HepG2 (cell line): ENCODE measurements around the gene PRM3. TPM values are rescaled to one million over a fixed set of nuclear protein-coding genes. Genes with fewer than 3 reads are reported as not detected.
A peak's percentile ranks its signal among the peaks of the same experiment; 100 is the strongest.

ENCODE experiments used
- ATAC-seq: fragments of 200-7000 bp; cut with Tn5 transposase; 3 replicates; pipeline ENCODE4 v1.9.1; 2020; ENCODE audit warnings: mild to moderate bottlenecking, moderate library complexity
- BruUV-seq: library from RNA; stranded (reverse); fragments of 400-500 nt; replicated peaks from 2 replicates; lab custom pipeline; 2021; lab: Mats Ljungman, UMichigan
- CTCF ChIA-PET: fragments of 300-600 bp; formaldehyde crosslinking; extraction: SDS; loops from one replicate; lab custom pipeline; 2021; ENCODE audit warnings: low total read pairs, inconsistent platforms, low intra/inter-chr PET ratio; lab: Yijun Ruan, JAX
- POLR2A ChIA-PET: fragments of 350-600 bp; sonication (Branson Sonifier 250); formaldehyde crosslinking; loops from one replicate; lab custom pipeline; 2020; ENCODE audit warnings: antibody characterized with exemption, inconsistent platforms; lab: Yijun Ruan, JAX
- DNase-seq: peaks from one replicate; pipeline ENCODE4 v3.0.0-alpha.2; 2015; ENCODE audit warnings: low spot score
- FAIRE-seq: peaks from 3 replicates; lab custom pipeline; 2011; peaks lifted over from hg19 to GRCh38; lab: Jason Lieb, UNC
- H2AFZ ChIP-seq: one replicate; pipeline ENCODE4 v1.6.1; 2011; ENCODE audit warnings: low read length, inconsistent platforms
- H3K27ac ChIP-seq: fragments of 300-600 bp; 3 replicates; pipeline ENCODE4 v1.8.0; 2011; ENCODE audit warnings: mixed run types, mild to moderate bottlenecking, mixed read lengths, low read length, inconsistent platforms; ENCODE audit not compliant: insufficient read depth; ENCODE audit errors: extremely low read length
- H3K27me3 ChIP-seq, 2 experiments: fragments of 200-600 bp in 1 of 2; 2 replicates in 1 of 2; 3 replicates in 1 of 2; pipeline versions ENCODE4 v1.6.0 to v1.8.0; 2011; ENCODE audit warnings: low read length in 2 of 2, mild to moderate bottlenecking in 2 of 2, moderate library complexity in 2 of 2, inconsistent platforms in 1 of 2; ENCODE audit not compliant: insufficient read depth in 2 of 2, control insufficient read depth in 1 of 2
- H3K36me3 ChIP-seq, 2 experiments: fragments of 200-600 bp in 1 of 2; replicated peaks in 1 of 2; 2 replicates in 1 of 2; 3 replicates in 1 of 2; pipeline versions ENCODE4 v1.5.1 to v1.8.0; 2011; ENCODE audit warnings: low read length in 2 of 2, inconsistent platforms in 1 of 2; ENCODE audit not compliant: insufficient read depth in 2 of 2, control insufficient read depth in 1 of 2
- H3K4me1 ChIP-seq: 2 replicates; pipeline ENCODE4 v1.5.1; 2012; ENCODE audit warnings: low read length, inconsistent platforms; ENCODE audit not compliant: insufficient read depth
- H3K4me2 ChIP-seq: 2 replicates; pipeline ENCODE4 v1.6.0; 2011; ENCODE audit warnings: low read depth, low read length, inconsistent platforms
- H3K4me3 ChIP-seq, 3 experiments: fragments of 200-600 bp in 1 of 3; sonication (generic), shearing (Covaris generic) in 1 of 3; replicated peaks in 1 of 3; 2 replicates each; pipeline ENCODE4 v1.5.1; 2011 to 2016; ENCODE audit warnings: low read length in 3 of 3, inconsistent platforms in 2 of 3, low read depth in 2 of 3, mild to moderate bottlenecking in 2 of 3, control low read depth in 1 of 3, mixed read lengths in 1 of 3; ENCODE audit not compliant: insufficient read depth in 1 of 3
- H3K79me2 ChIP-seq: one replicate; pipeline ENCODE4 v1.6.1; 2011; ENCODE audit warnings: low read length, inconsistent platforms; ENCODE audit not compliant: insufficient read depth
- H3K9ac ChIP-seq: 2 replicates; pipeline ENCODE4 v1.6.0; 2011; ENCODE audit warnings: mild to moderate bottlenecking, low read depth, low read length, inconsistent platforms; ENCODE audit not compliant: insufficient read depth
- H3K9me3 ChIP-seq: 2 replicates; pipeline ENCODE4 v1.5.1; 2012; ENCODE audit warnings: mild to moderate bottlenecking, low read length
- H4K20me1 ChIP-seq: 2 replicates; pipeline ENCODE4 v1.6.0; 2011; ENCODE audit warnings: inconsistent platforms, mild to moderate bottlenecking, low read length, moderate library complexity; ENCODE audit not compliant: insufficient read depth
- RFXAP ChIP-seq: sonication (generic); formaldehyde crosslinking; IDR thresholded peaks from 2 replicates; pipeline ENCODE4 v1.4.0; 2020; ENCODE audit warnings: missing genetic modification reagents, borderline replicate concordance
- ZFP91 ChIP-seq: sonication (generic); formaldehyde crosslinking; IDR thresholded peaks from 2 replicates; pipeline ENCODE4 v1.9.0; 2022; ENCODE audit warnings: missing genetic modification reagents, mild to moderate bottlenecking, borderline replicate concordance
- ZNF138 ChIP-seq: sonication (generic); formaldehyde crosslinking; IDR thresholded peaks from 2 replicates; pipeline ENCODE4 v1.5.0; 2020; ENCODE audit warnings: mild to moderate bottlenecking, low read depth, missing genetic modification reagents
- ZNF17 ChIP-seq: sonication (generic); formaldehyde crosslinking; IDR thresholded peaks from 2 replicates; pipeline ENCODE4 v1.5.0; 2020; ENCODE audit warnings: mild to moderate bottlenecking, missing genetic modification reagents
- ZNF256 ChIP-seq: sonication (generic); formaldehyde crosslinking; conservative IDR thresholded peaks from 2 replicates; pipeline ENCODE4 v1.4.0; 2020; ENCODE audit warnings: missing genetic modification reagents
- ZNF367 ChIP-seq: sonication (generic); formaldehyde crosslinking; IDR thresholded peaks from 2 replicates; pipeline ENCODE4 v1.4.0; 2020; ENCODE audit warnings: missing genetic modification reagents, borderline replicate concordance
- ZNF605 ChIP-seq: sonication (generic); formaldehyde crosslinking; IDR thresholded peaks from 2 replicates; pipeline ENCODE4 v1.8.0; 2022; ENCODE audit warnings: mild to moderate bottlenecking, missing genetic modification reagents
- WGBS: methylation state at CpG from one replicate; pipeline ENCODE4 v1.1.6; 2017; ENCODE audit warnings: low lambda C conversion rate; 5-methylcytosine and 5-hydroxymethylcytosine counted together
- in situ Hi-C: cut with HindIII; loops from 2 replicates; pipeline ENCODE4 v1.10.0; 2017; ENCODE audit warnings: low pct_unique_long_range_greater_than_20kb; ENCODE audit not compliant: extremely low pct_ligation_motif_present
- intact Hi-C: fragments of 100-400 bp; cut with micrococcal nuclease; formaldehyde crosslinking; loops from one replicate; pipeline ENCODE4 v1.10.0; 2022; ENCODE audit not compliant: unreplicated experiment
- polyA plus RNA-seq, 8 experiments: library from polyadenylated mRNA; depleted of rRNA in 3 of 8; stranded (reverse) in 7 of 8; unstranded in 1 of 8; fragments of >200 nt; fragmentation: Illumina TruSeq in 4 of 8; extraction: Trizol in 4 of 8; gene quantifications; 2 replicates each; pipeline versions ENCODE4 v1.2.1 to v1.2.3, GENCODE V29; 2011 to 2016; ENCODE audit warnings: low read depth in 4 of 8, missing spikeins in 1 of 8, mixed read lengths in 1 of 8; ENCODE audit not compliant: insufficient read depth in 1 of 8
- total RNA-seq, 5 experiments: library from RNA; depleted of rRNA; stranded (reverse); fragments of >200 nt; fragmentation: Illumina TruSeq; extraction: Trizol; gene quantifications; 2 replicates each; pipeline ENCODE4 v1.2.3, GENCODE V29; 2016; ENCODE audit warnings: low read depth in 1 of 5

The PRM3 gene
- total and polyA plus RNA-seq, 2 of the 13 experiments (the other 11 are each of a cell fraction or from before 2014, with no cell fraction given), result not detected

- H3K27ac ChIP-seq, result peak overlapping the region; percentile 89
- H3K4me2 ChIP-seq, result no peak overlapping the region
- no TSS peak for BruUV-seq
- FAIRE-seq (no peak), ATAC-seq (no peak), DNase-seq (no peak)
- no peaks in the 10 kb centered on the region for H4K20me1 ChIP-seq
- ChIA-PET POLR2A (interaction anchor here (3.4 to 4.9 kb wide), 3 partner anchors 8 to 65 kb away, joined by 19 to 94 read pairs (median 28); partner anchors contain the start of gene PRM3), CTCF (no interaction called here)
- H3K4me3 ChIP-seq, result no peak overlapping the region
- intact Hi-C loops, result loop anchor here (2.0 kb wide), 2 partner anchors 28 to 38 kb away; partner anchors contain the start of gene RMI2
- no peak overlapping the region for H3K9ac ChIP-seq
- no peak overlapping the region for H2AFZ ChIP-seq
- 95% methylated on average over 8 of the region's 8 CpGs for WGBS
- H3K4me1 ChIP-seq, result peaks cover 84% of the 10 kb centered on the region
- H3K36me3 ChIP-seq, result no peaks in the 10 kb centered on the region
- no peaks in the 10 kb centered on the region for H3K9me3 ChIP-seq
- H3K27me3 ChIP-seq, result no peaks in the 10 kb centered on the region
- TF ChIP-seq ZNF605 (CRISPR knock-in tag) (0 out of 2 replicates have a peak, but pooled peaks have one; percentile 40), ZNF17 (CRISPR knock-in tag) (no peak), ZNF367 (no peak), ZFP91 (CRISPR knock-in tag) (0 out of 2 replicates have a peak, but pooled peaks have one; percentile 1), ZNF138 (CRISPR knock-in tag) (no peak), ZNF256 (CRISPR knock-in tag) (0 out of 2 replicates have a peak, but pooled peaks have one; percentile 15), RFXAP (CRISPR knock-in tag) (0 out of 2 replicates have a peak, but pooled peaks have one; percentile 2)
- H3K79me2 ChIP-seq, result no peaks in the 10 kb centered on the region
- in situ Hi-C loops, result no loop called here
Measured at GRCh38 chr16:11306381-11306780, 33.0 kb upstream of the PRM3 start.
